ENCODE measurements around the gene SNX30.

DNA sequence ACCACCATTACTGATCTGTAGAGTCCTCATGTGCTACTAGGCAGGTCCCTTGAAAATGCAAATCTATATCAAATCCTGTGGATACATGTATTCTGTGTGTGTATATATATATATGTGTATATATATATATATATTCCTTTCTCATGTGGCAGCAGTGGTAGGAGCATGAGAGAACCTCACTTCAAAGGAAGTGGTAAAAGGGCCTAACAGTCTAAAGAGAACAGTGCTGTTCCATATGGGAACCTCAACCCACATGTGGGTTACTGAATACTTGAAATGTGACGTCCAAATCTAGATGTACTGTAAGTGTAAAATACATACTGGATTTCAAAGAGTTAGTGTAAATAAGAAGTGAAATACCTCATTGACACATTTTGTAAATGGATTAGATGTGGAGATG lies 134.8 kb downstream of the SNX30 start:
- TF ChIP-seq CTCF (IDR thresholded peaks at IDR 0.05) (no peak), POLR2A (IDR thresholded peaks at IDR 0.05) (no peak)

Data from esophagus squamous epithelium (tissue), 4 donors.